Activated CD4-positive, alpha-beta memory T cell treated with anti-CD3 and anti-CD28 coated beads, Interleukin-2, amount 10 ng/mL, durations not matched to agents 7 days and 5 days (primary cell): Measurements from ENCODE around the gene ALK. TPM values are rescaled to one million over a fixed set of nuclear protein-coding genes. Genes with fewer than 3 reads are reported as not detected.

Source experiments
- CTCF ChIA-PET: fragments of 350-600 bp; sonication (Branson Sonifier 250); formaldehyde crosslinking; loops from one replicate; lab custom pipeline; 2021; ENCODE audit warnings: antibody characterized with exemption, inconsistent platforms; lab: Charles Lee
- POLR2A ChIA-PET: fragments of 350-600 bp; sonication (Branson Sonifier 250); formaldehyde crosslinking; loops from one replicate; lab custom pipeline; 2021; ENCODE audit warnings: antibody characterized with exemption; lab: Charles Lee
- DNase-seq: peaks from one replicate; pipeline ENCODE4 v3.0.0-alpha.2; 2020
- H3K27ac Mint-ChIP-seq: one replicate; pipeline ENCODE4 v1.8.0; 2021; ENCODE audit warnings: mild to moderate bottlenecking, mixed read lengths
- H3K27me3 Mint-ChIP-seq: one replicate; pipeline ENCODE4 v1.8.0; 2021; ENCODE audit warnings: mixed read lengths
- H3K36me3 Mint-ChIP-seq: one replicate; pipeline ENCODE4 v1.8.0; 2021; ENCODE audit warnings: low read depth, mixed read lengths
- H3K4me1 Mint-ChIP-seq: one replicate; pipeline ENCODE4 v1.8.0; 2021; ENCODE audit warnings: mixed read lengths
- H3K4me3 Mint-ChIP-seq: one replicate; pipeline ENCODE4 v1.8.0; 2021; ENCODE audit warnings: mild to moderate bottlenecking, mixed read lengths
- H3K9me3 Mint-ChIP-seq: one replicate; pipeline ENCODE4 v1.8.0; 2021; ENCODE audit warnings: mixed read lengths
- total RNA-seq, 2 experiments: library from RNA; stranded (reverse); gene quantifications; one replicate each; pipeline ENCODE4 v1.2.3, GENCODE V29; 2021

ALK gene
- total RNA-seq, 2 experiments from 2014 or later = not detected

GRCh38 chr2:29376541-29376940 is 544.8 kb downstream of the ALK start:
- peaks cover 17% of the 10 kb centered on the region for H3K27me3 Mint-ChIP-seq
- H3K27ac Mint-ChIP-seq = no peak overlapping the region
- ChIA-PET POLR2A (no interaction called here), CTCF (interaction anchor here (0.9 kb wide), 1 partner anchor 28 kb away, joined by 3 read pairs; no protein-coding TSS in a partner anchor)
- DNase-seq = no peak
- H3K36me3 Mint-ChIP-seq = no peaks in the 10 kb centered on the region
- H3K4me1 Mint-ChIP-seq = no peaks in the 10 kb centered on the region
- H3K4me3 Mint-ChIP-seq = no peak overlapping the region
- H3K9me3 Mint-ChIP-seq = no peaks in the 10 kb centered on the region

GRCh38 chr2:29375843-29376242 is 545.5 kb downstream of the ALK start:
- Mint-ChIP-seq H3K36me3 (no peaks in the 10 kb centered on the region), H3K9me3 (no peaks in the 10 kb centered on the region), H3K27me3 (peaks cover 16% of the 10 kb centered on the region), H3K4me3 (no peak overlapping the region), H3K27ac (no peak overlapping the region), H3K4me1 (no peaks in the 10 kb centered on the region)
- ChIA-PET CTCF (interaction anchor here (0.9 kb wide), 1 partner anchor 28 kb away, joined by 3 read pairs; no protein-coding TSS in a partner anchor), POLR2A (no interaction called here)
- no peak for DNase-seq

GRCh38 chr2:29374823-29375222 is 546.6 kb downstream of the ALK start:
- no peak for DNase-seq
- ChIA-PET CTCF (no interaction called here), POLR2A (no interaction called here)
- Mint-ChIP-seq H3K4me1 (no peaks in the 10 kb centered on the region), H3K27ac (no peak overlapping the region), H3K27me3 (peaks cover 15% of the 10 kb centered on the region), H3K36me3 (no peaks in the 10 kb centered on the region), H3K9me3 (no peaks in the 10 kb centered on the region), H3K4me3 (no peak overlapping the region)

- DNase-seq = no peak
- Mint-ChIP-seq H3K36me3 (no peaks in the 10 kb centered on the region), H3K4me3 (no peak overlapping the region), H3K27ac (no peak overlapping the region), H3K9me3 (no peaks in the 10 kb centered on the region), H3K27me3 (peaks cover 19% of the 10 kb centered on the region), H3K4me1 (no peaks in the 10 kb centered on the region)
- CTCF ChIA-PET = no interaction called here
- POLR2A ChIA-PET = no interaction called here
Measured at GRCh38 chr2:29373870-29374269, 547.5 kb downstream of the ALK start.

- DNase-seq = no peak
- H3K27me3 Mint-ChIP-seq = peaks cover 19% of the 10 kb centered on the region
- no peak overlapping the region for H3K27ac Mint-ChIP-seq
- CTCF ChIA-PET = no interaction called here
- no peaks in the 10 kb centered on the region for H3K36me3 Mint-ChIP-seq
- no peak overlapping the region for H3K4me3 Mint-ChIP-seq
- POLR2A ChIA-PET = no interaction called here
- no peaks in the 10 kb centered on the region for H3K4me1 Mint-ChIP-seq
- no peaks in the 10 kb centered on the region for H3K9me3 Mint-ChIP-seq
Measured at GRCh38 chr2:29372185-29372584, 549.2 kb downstream of the ALK start.

- no peak overlapping the region for H3K27ac Mint-ChIP-seq
- H3K4me1 Mint-ChIP-seq = no peaks in the 10 kb centered on the region
Measured at GRCh38 chr2:29370581-29371125, 550.7 kb downstream of the ALK start.

GRCh38 chr2:29370173-29370572 is 551.2 kb downstream of the ALK start:
- no peaks in the 10 kb centered on the region for H3K4me1 Mint-ChIP-seq
- ChIA-PET POLR2A (no interaction called here), CTCF (no interaction called here)
- no peak overlapping the region for H3K4me3 Mint-ChIP-seq
- H3K27me3 Mint-ChIP-seq = peaks cover 25% of the 10 kb centered on the region
- no peak for DNase-seq
- no peak overlapping the region for H3K27ac Mint-ChIP-seq
- no peaks in the 10 kb centered on the region for H3K36me3 Mint-ChIP-seq
- no peaks in the 10 kb centered on the region for H3K9me3 Mint-ChIP-seq

More at GRCh38 chr2:29370581-29371125, 550.7 kb downstream of the ALK start:
- H3K27me3 Mint-ChIP-seq = peaks cover 25% of the 10 kb centered on the region
- H3K4me3 Mint-ChIP-seq = no peak overlapping the region
- no peaks in the 10 kb centered on the region for H3K36me3 Mint-ChIP-seq
- DNase-seq = no peak
- ChIA-PET CTCF (no interaction called here), POLR2A (no interaction called here)
- H3K9me3 Mint-ChIP-seq = no peaks in the 10 kb centered on the region

GRCh38 chr2:29368659-29369040 is 552.7 kb downstream of the ALK start:
- no peaks in the 10 kb centered on the region for H3K4me1 Mint-ChIP-seq
- no peaks in the 10 kb centered on the region for H3K36me3 Mint-ChIP-seq
- CTCF ChIA-PET = no interaction called here

GRCh38 chr2:29367986-29368658 is 553.3 kb downstream of the ALK start:
- ChIA-PET CTCF (no interaction called here), POLR2A (no interaction called here)
- no peaks in the 10 kb centered on the region for H3K36me3 Mint-ChIP-seq
- H3K9me3 Mint-ChIP-seq = no peaks in the 10 kb centered on the region
- no peak for DNase-seq
- H3K27me3 Mint-ChIP-seq = peaks cover 30% of the 10 kb centered on the region
- no peak overlapping the region for H3K27ac Mint-ChIP-seq
- no peaks in the 10 kb centered on the region for H3K4me1 Mint-ChIP-seq
- no peak overlapping the region for H3K4me3 Mint-ChIP-seq

More at GRCh38 chr2:29368659-29369040, 552.7 kb downstream of the ALK start:
- no peak overlapping the region for H3K27ac Mint-ChIP-seq
- POLR2A ChIA-PET = no interaction called here
- no peak overlapping the region for H3K4me3 Mint-ChIP-seq
- peaks cover 28% of the 10 kb centered on the region for H3K27me3 Mint-ChIP-seq
- no peak for DNase-seq
- H3K9me3 Mint-ChIP-seq = no peaks in the 10 kb centered on the region

- H3K9me3 Mint-ChIP-seq = no peaks in the 10 kb centered on the region
- CTCF ChIA-PET = no interaction called here
- no peak overlapping the region for H3K27ac Mint-ChIP-seq
- DNase-seq = no peak
- no peaks in the 10 kb centered on the region for H3K36me3 Mint-ChIP-seq
- peaks cover 30% of the 10 kb centered on the region for H3K27me3 Mint-ChIP-seq
- H3K4me3 Mint-ChIP-seq = no peak overlapping the region
- no peaks in the 10 kb centered on the region for H3K4me1 Mint-ChIP-seq
- POLR2A ChIA-PET = no interaction called here
Measured at GRCh38 chr2:29363111-29363510, 558.3 kb downstream of the ALK start.

GRCh38 chr2:29361231-29361630 is 560.2 kb downstream of the ALK start:
- ChIA-PET CTCF (no interaction called here), POLR2A (no interaction called here)
- peaks cover 30% of the 10 kb centered on the region for H3K27me3 Mint-ChIP-seq
- no peaks in the 10 kb centered on the region for H3K4me1 Mint-ChIP-seq
- DNase-seq = no peak
- no peaks in the 10 kb centered on the region for H3K9me3 Mint-ChIP-seq
- no peak overlapping the region for H3K27ac Mint-ChIP-seq
- H3K36me3 Mint-ChIP-seq = no peaks in the 10 kb centered on the region
- no peak overlapping the region for H3K4me3 Mint-ChIP-seq

- Mint-ChIP-seq H3K27me3 (peaks cover 25% of the 10 kb centered on the region), H3K4me3 (no peak overlapping the region), H3K4me1 (no peaks in the 10 kb centered on the region), H3K27ac (no peak overlapping the region), H3K9me3 (no peaks in the 10 kb centered on the region), H3K36me3 (no peaks in the 10 kb centered on the region)
- ChIA-PET POLR2A (no interaction called here), CTCF (no interaction called here)
- no peak for DNase-seq
Measured at GRCh38 chr2:29360016-29360784, 561.2 kb downstream of the ALK start.

- ChIA-PET CTCF (no interaction called here), POLR2A (no interaction called here)
- Mint-ChIP-seq H3K4me3 (no peak overlapping the region), H3K27ac (no peak overlapping the region), H3K27me3 (peaks cover 10% of the 10 kb centered on the region), H3K9me3 (no peaks in the 10 kb centered on the region), H3K4me1 (no peaks in the 10 kb centered on the region), H3K36me3 (no peaks in the 10 kb centered on the region)
- DNase-seq = no peak
Measured at GRCh38 chr2:29353403-29353991, 567.9 kb downstream of the ALK start.
